ENCODE measurements around the gene LPP. TPM values are rescaled to one million over a fixed set of nuclear protein-coding genes. Genes with fewer than 3 reads are reported as not detected.

The LPP gene
- total and polyA plus RNA-seq, 4 donors = 11.1 to 219 (median 66.5) TPM

GRCh38 chr3:188246905-188247304 is 92.9 kb downstream of the LPP start:
- no peak for DNase-seq

GRCh38 chr3:188248036-188248561 is 94.1 kb downstream of the LPP start:
- WGBS, 2 donors = 81 to 87% methylated on average over 8 of the region's 8 CpGs
- peaks cover 0 to 4% (median 1%) of the 10 kb centered on the region in 4 donors for H3K36me3 ChIP-seq (ENCODE audit: control insufficient read depth in 4 of 4, insufficient read depth in 4 of 4, low read length in 4 of 4)
- H3K4me3 ChIP-seq = no peak overlapping the region
- no peaks in the 10 kb centered on the region for H3K9me3 ChIP-seq (ENCODE audit: control insufficient read depth in 4 of 4, insufficient read depth in 3 of 4, low read length in 3 of 4)
- TF ChIP-seq CTCF (IDR thresholded peaks at IDR 0.05; ENCODE audit: control extremely low read depth, extremely low read depth) = no peak
- H3K27me3 ChIP-seq (ENCODE audit: control insufficient read depth in 3 of 3, insufficient read depth in 3 of 3, low read length in 2 of 3) = no peaks in the 10 kb centered on the region
- no peak overlapping the region for H3K9ac ChIP-seq (ENCODE audit: insufficient read depth in 1 of 2, low read length in 2 of 2)
- H3K27ac ChIP-seq (ENCODE audit: low read depth in 1 of 2, low read length in 1 of 2) = no peak overlapping the region
- peaks cover 0 to 16% (median 0%) of the 10 kb centered on the region in 5 donors for H3K4me1 ChIP-seq (ENCODE audit: control insufficient read depth in 5 of 5, insufficient read depth in 5 of 5, low read length in 5 of 5)
- no peak for ATAC-seq (ENCODE audit: insufficient read depth, low FRiP score)
- no peak for DNase-seq

More at GRCh38 chr3:188246905-188247304, 92.9 kb downstream of the LPP start:
- WGBS, 2 donors = 93 to 94% methylated on average over 2 of the region's 2 CpGs
- Histone ChIP-seq H3K4me1 (ENCODE audit: control insufficient read depth in 5 of 5, insufficient read depth in 5 of 5, low read length in 5 of 5) (peaks cover 0 to 22% (median 0%) of the 10 kb centered on the region in 5 donors), H3K27ac (ENCODE audit: low read depth in 1 of 2, low read length in 1 of 2) (peak overlapping the region in 1 of 2 donors; percentile 9), H3K9me3 (ENCODE audit: control insufficient read depth in 4 of 4, insufficient read depth in 3 of 4, low read length in 3 of 4) (no peaks in the 10 kb centered on the region), H3K27me3 (ENCODE audit: control insufficient read depth in 3 of 3, insufficient read depth in 3 of 3, low read length in 2 of 3) (no peaks in the 10 kb centered on the region), H3K9ac (ENCODE audit: insufficient read depth in 1 of 2, low read length in 2 of 2) (no peak overlapping the region), H3K4me3 (no peak overlapping the region), H3K36me3 (ENCODE audit: control insufficient read depth in 4 of 4, insufficient read depth in 4 of 4, low read length in 4 of 4) (peaks cover 0 to 4% (median 1%) of the 10 kb centered on the region in 4 donors)
- no peak for TF ChIP-seq CTCF (IDR thresholded peaks at IDR 0.05; ENCODE audit: control extremely low read depth, extremely low read depth)
- ATAC-seq (ENCODE audit: insufficient read depth, low FRiP score) = no peak

GRCh38 chr3:188253123-188253793 is 99.3 kb downstream of the LPP start:
- Histone ChIP-seq H3K27me3 (ENCODE audit: control insufficient read depth in 3 of 3, insufficient read depth in 3 of 3, low read length in 2 of 3) (no peaks in the 10 kb centered on the region), H3K27ac (ENCODE audit: low read depth in 1 of 2, low read length in 1 of 2) (no peak overlapping the region), H3K9me3 (ENCODE audit: control insufficient read depth in 4 of 4, insufficient read depth in 3 of 4, low read length in 3 of 4) (no peaks in the 10 kb centered on the region), H3K9ac (ENCODE audit: insufficient read depth in 1 of 2, low read length in 2 of 2) (no peak overlapping the region), H3K4me3 (no peak overlapping the region), H3K4me1 (ENCODE audit: control insufficient read depth in 5 of 5, insufficient read depth in 5 of 5, low read length in 5 of 5) (peaks cover 0 to 24% (median 4%) of the 10 kb centered on the region in 5 donors), H3K36me3 (ENCODE audit: control insufficient read depth in 4 of 4, insufficient read depth in 4 of 4, low read length in 4 of 4) (peaks cover 0 to 5% (median 3%) of the 10 kb centered on the region in 4 donors)
- no peak for DNase-seq
- ATAC-seq (ENCODE audit: insufficient read depth, low FRiP score) = no peak
- 95 to 98% methylated on average over 5 of the region's 5 CpGs for WGBS, 2 donors
- no peak for TF ChIP-seq CTCF (IDR thresholded peaks at IDR 0.05; ENCODE audit: control extremely low read depth, extremely low read depth)
